Measurements from ENCODE around the gene CIPC.

CIPC gene

DNA sequence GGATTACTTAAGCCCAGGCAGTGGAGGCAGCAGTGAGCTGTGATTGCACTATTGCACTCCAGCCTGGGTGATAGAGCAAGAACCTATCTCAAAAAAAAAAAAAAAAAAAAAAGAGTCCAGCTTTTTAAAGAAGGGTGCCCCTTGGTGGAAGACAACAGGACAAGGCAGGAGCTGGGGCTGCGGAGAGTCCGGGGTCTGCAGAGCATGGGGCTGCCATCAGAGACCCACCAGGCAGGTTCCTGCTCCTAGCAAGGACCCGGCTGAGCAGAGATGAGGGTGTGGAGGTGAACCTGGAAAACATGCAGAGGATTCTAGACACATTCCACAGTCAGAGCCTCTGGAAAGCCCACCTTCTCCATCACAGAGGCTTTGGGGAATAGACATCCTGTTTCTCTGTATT lies 21.0 kb upstream of the CIPC start:
- Histone ChIP-seq H4K20me1 (ENCODE audit: insufficient read depth, low read length) (no peaks in the 10 kb centered on the region), H3K9me3 (ENCODE audit: insufficient read depth, low read length, severe bottlenecking) (peaks cover 4% of the 10 kb centered on the region), H2AFZ (ENCODE audit: low read depth, low read length) (no peak overlapping the region), H3K79me2 (ENCODE audit: insufficient read depth, low read length) (no peaks in the 10 kb centered on the region), H3K9ac (ENCODE audit: low read depth, low read length) (no peak overlapping the region), H3K4me1 (ENCODE audit: insufficient read depth, low read length) (no peaks in the 10 kb centered on the region), H3K36me3 (ENCODE audit: insufficient read depth, low read length) (no peaks in the 10 kb centered on the region), H3K4me2 (ENCODE audit: insufficient read depth, low read length) (no peak overlapping the region), H3K27ac (ENCODE audit: low read length) (no peak overlapping the region), H3K27me3 (ENCODE audit: insufficient read depth, low read length, poor library complexity) (no peaks in the 10 kb centered on the region), H3K4me3 (ENCODE audit: low read depth in 1 of 2, low read length in 2 of 2) (no peak overlapping the region)
- ATAC-seq (ENCODE audit: insufficient read depth, low read depth) (no peak), DNase-seq (no peak)
- TF ChIP-seq, protein P1, sequence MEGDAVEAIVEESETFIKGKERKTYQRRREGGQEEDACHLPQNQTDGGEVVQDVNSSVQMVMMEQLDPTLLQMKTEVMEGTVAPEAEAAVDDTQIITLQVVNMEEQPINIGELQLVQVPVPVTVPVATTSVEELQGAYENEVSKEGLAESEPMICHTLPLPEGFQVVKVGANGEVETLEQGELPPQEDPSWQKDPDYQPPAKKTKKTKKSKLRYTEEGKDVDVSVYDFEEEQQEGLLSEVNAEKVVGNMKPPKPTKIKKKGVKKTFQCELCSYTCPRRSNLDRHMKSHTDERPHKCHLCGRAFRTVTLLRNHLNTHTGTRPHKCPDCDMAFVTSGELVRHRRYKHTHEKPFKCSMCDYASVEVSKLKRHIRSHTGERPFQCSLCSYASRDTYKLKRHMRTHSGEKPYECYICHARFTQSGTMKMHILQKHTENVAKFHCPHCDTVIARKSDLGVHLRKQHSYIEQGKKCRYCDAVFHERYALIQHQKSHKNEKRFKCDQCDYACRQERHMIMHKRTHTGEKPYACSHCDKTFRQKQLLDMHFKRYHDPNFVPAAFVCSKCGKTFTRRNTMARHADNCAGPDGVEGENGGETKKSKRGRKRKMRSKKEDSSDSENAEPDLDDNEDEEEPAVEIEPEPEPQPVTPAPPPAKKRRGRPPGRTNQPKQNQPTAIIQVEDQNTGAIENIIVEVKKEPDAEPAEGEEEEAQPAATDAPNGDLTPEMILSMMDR (IDR thresholded peaks at IDR 0.05; ENCODE audit: borderline replicate concordance, extremely low read depth, low read length, poor library complexity, severe bottlenecking): no peak
- TF ChIP-seq EZH2 (IDR thresholded peaks at IDR 0.05; ENCODE audit: borderline replicate concordance, low read depth, low read length, severe bottlenecking): no peak

DNA sequence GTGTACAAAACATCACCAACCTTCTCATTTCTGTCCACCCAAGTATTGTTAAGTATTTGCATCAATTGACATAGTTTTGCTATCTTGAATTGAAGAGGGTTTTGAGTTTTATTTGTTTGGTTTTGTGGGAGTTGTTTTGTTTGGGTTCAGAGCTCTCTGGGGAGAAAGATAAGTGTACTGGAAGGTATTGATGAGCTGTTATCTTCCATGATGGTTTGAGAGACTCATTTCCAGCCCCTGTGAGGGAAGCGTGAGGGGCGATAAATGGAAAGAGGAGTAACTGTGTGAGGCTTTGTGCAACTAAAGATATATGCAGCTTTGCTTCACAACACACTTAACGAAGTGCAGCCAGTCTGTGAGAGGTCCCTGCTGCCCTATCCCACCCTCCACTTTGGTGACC lies 15.7 kb upstream of the CIPC start:
- Histone ChIP-seq H3K4me1 (ENCODE audit: insufficient read depth, low read length) (no peaks in the 10 kb centered on the region), H2AFZ (ENCODE audit: low read depth, low read length) (no peak overlapping the region), H3K9me3 (ENCODE audit: insufficient read depth, low read length, severe bottlenecking) (peaks cover 4% of the 10 kb centered on the region), H3K4me3 (ENCODE audit: low read depth in 1 of 2, low read length in 2 of 2) (no peak overlapping the region), H3K27ac (ENCODE audit: low read length) (no peak overlapping the region), H3K9ac (ENCODE audit: low read depth, low read length) (no peak overlapping the region), H3K36me3 (ENCODE audit: insufficient read depth, low read length) (no peaks in the 10 kb centered on the region), H4K20me1 (ENCODE audit: insufficient read depth, low read length) (no peaks in the 10 kb centered on the region), H3K27me3 (ENCODE audit: insufficient read depth, low read length, poor library complexity) (peaks cover 3% of the 10 kb centered on the region), H3K4me2 (ENCODE audit: insufficient read depth, low read length) (no peak overlapping the region), H3K79me2 (ENCODE audit: insufficient read depth, low read length) (no peaks in the 10 kb centered on the region)
- ATAC-seq (ENCODE audit: insufficient read depth, low read depth) (no peak), DNase-seq (no peak)
- no peak for TF ChIP-seq EZH2 (IDR thresholded peaks at IDR 0.05; ENCODE audit: borderline replicate concordance, low read depth, low read length, severe bottlenecking)
- TF ChIP-seq, protein P1 (IDR thresholded peaks at IDR 0.05; ENCODE audit: borderline replicate concordance, extremely low read depth, low read length, poor library complexity, severe bottlenecking): no peak

DNA sequence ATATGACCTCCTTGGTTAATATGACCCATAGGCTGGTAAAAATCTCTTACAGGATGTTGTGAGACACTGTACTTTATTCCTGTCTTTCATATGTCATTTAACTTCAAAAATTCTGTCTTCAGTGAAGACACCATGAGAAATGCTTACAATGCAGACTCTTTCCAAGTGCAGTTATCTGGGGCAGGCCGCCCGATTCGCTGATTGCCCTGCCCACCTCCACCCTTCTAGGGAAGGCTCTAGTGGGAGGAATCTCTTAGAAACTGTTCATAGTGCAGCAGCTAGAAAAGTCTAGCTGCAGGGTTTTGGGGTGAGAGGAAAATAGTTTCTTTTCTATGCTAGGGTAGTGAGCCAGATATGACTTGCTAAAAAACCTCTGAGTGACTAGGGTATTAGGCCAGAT lies 15.0 kb upstream of the CIPC start:
- DNase-seq (no peak), ATAC-seq (ENCODE audit: insufficient read depth, low read depth) (no peak)
- Histone ChIP-seq H2AFZ (ENCODE audit: low read depth, low read length) (no peak overlapping the region), H3K4me3 (ENCODE audit: low read depth in 1 of 2, low read length in 2 of 2) (no peak overlapping the region), H4K20me1 (ENCODE audit: insufficient read depth, low read length) (no peaks in the 10 kb centered on the region), H3K9ac (ENCODE audit: low read depth, low read length) (no peak overlapping the region), H3K27ac (ENCODE audit: low read length) (no peak overlapping the region), H3K9me3 (ENCODE audit: insufficient read depth, low read length, severe bottlenecking) (peaks cover 4% of the 10 kb centered on the region), H3K36me3 (ENCODE audit: insufficient read depth, low read length) (no peaks in the 10 kb centered on the region), H3K79me2 (ENCODE audit: insufficient read depth, low read length) (no peaks in the 10 kb centered on the region), H3K4me1 (ENCODE audit: insufficient read depth, low read length) (no peaks in the 10 kb centered on the region), H3K4me2 (ENCODE audit: insufficient read depth, low read length) (no peak overlapping the region), H3K27me3 (ENCODE audit: insufficient read depth, low read length, poor library complexity) (peaks cover 3% of the 10 kb centered on the region)
- no peak for TF ChIP-seq EZH2 (IDR thresholded peaks at IDR 0.05; ENCODE audit: borderline replicate concordance, low read depth, low read length, severe bottlenecking)
- TF ChIP-seq, protein P1 (IDR thresholded peaks at IDR 0.05; ENCODE audit: borderline replicate concordance, extremely low read depth, low read length, poor library complexity, severe bottlenecking): no peak

DNA sequence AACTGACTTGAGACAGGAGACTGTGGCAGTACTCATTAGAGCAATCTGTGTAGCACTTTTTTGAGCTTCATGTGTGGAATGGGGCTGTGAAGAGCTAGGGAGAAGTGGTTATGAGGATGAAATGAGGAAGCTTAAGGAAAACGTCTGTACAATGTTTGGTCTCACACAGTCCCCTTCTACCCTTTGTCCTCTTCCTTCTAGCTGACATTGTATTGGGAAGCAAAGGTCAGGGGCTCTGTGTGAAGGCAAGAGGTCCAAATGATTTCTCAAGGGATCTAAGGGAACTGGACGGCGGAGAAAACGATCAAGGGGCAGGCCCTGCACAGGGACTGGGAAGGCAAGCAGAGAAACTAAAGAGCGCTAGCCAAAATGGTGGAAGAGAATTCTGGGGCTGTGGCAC lies 13.1 kb upstream of the CIPC start:
- ATAC-seq (ENCODE audit: insufficient read depth, low read depth): no peak
- Histone ChIP-seq H3K9ac (ENCODE audit: low read depth, low read length) (no peak overlapping the region), H3K27me3 (ENCODE audit: insufficient read depth, low read length, poor library complexity) (peaks cover 5% of the 10 kb centered on the region), H3K9me3 (ENCODE audit: insufficient read depth, low read length, severe bottlenecking) (peaks cover 4% of the 10 kb centered on the region), H3K79me2 (ENCODE audit: insufficient read depth, low read length) (no peaks in the 10 kb centered on the region), H3K36me3 (ENCODE audit: insufficient read depth, low read length) (no peaks in the 10 kb centered on the region), H3K27ac (ENCODE audit: low read length) (no peak overlapping the region), H3K4me2 (ENCODE audit: insufficient read depth, low read length) (no peak overlapping the region), H4K20me1 (ENCODE audit: insufficient read depth, low read length) (no peaks in the 10 kb centered on the region), H2AFZ (ENCODE audit: low read depth, low read length) (no peak overlapping the region), H3K4me1 (ENCODE audit: insufficient read depth, low read length) (no peaks in the 10 kb centered on the region), H3K4me3 (ENCODE audit: low read depth in 1 of 2, low read length in 2 of 2) (no peak overlapping the region)
- no peak for DNase-seq
- TF ChIP-seq, protein P1 (IDR thresholded peaks at IDR 0.05; ENCODE audit: borderline replicate concordance, extremely low read depth, low read length, poor library complexity, severe bottlenecking): no peak
- no peak for TF ChIP-seq EZH2 (IDR thresholded peaks at IDR 0.05; ENCODE audit: borderline replicate concordance, low read depth, low read length, severe bottlenecking)
